Measurements from ENCODE around the gene FLG.

FLG gene

GRCh38 chr1:152367436-152367835 lies 42.4 kb upstream of the FLG start:
- Histone ChIP-seq H2AFZ (ENCODE audit: low read depth, low read length, severe bottlenecking) (no peak overlapping the region), H3K27ac (ENCODE audit: low read depth, low read length) (no peak overlapping the region), H4K20me1 (ENCODE audit: low read depth, low read length) (no peaks in the 10 kb centered on the region), H3F3A (ENCODE audit: insufficient read depth) (no peaks in the 10 kb centered on the region), H3K36me3 (ENCODE audit: low read length) (no peaks in the 10 kb centered on the region), H3K4me2 (ENCODE audit: low read depth, low read length, poor library complexity, severe bottlenecking) (no peak overlapping the region), H3K9me3 (ENCODE audit: insufficient read depth, low read length) (no peaks in the 10 kb centered on the region), H3K9ac (ENCODE audit: low read length) (no peak overlapping the region), H3K79me2 (ENCODE audit: insufficient read depth, low read length) (no peaks in the 10 kb centered on the region), H3K4me3 (ENCODE audit: insufficient read depth, low read length, poor library complexity, severe bottlenecking) (no peak overlapping the region), H3K9me2 (replicated peaks; ENCODE audit: insufficient read depth, low read length) (no peaks in the 10 kb centered on the region), H3K27me3 (ENCODE audit: low read length) (no peaks in the 10 kb centered on the region)
- TF ChIP-seq CTCF (IDR thresholded peaks at IDR 0.05; ENCODE audit: insufficient read depth, low read length, poor library complexity, severe bottlenecking), result no peak
- TF ChIP-seq EZH2phosphoT487 (conservative IDR thresholded peaks at IDR 0.05; ENCODE audit: low read length), result no peak

GRCh38 chr1:152359906-152360305 lies 34.9 kb upstream of the FLG start, which contains the start of gene FLG2:
TSS of gene FLG2 (minus strand) at chr1:152360006. CDS start at chr1:152358884, 1,122 bp downstream.
- no peaks in the 10 kb centered on the region for H3K79me2 ChIP-seq (ENCODE audit: insufficient read depth, low read length)
- H3K9me3 ChIP-seq (ENCODE audit: insufficient read depth, low read length), result no peaks in the 10 kb centered on the region
- H3K36me3 ChIP-seq (ENCODE audit: low read length), result no peaks in the 10 kb centered on the region
- no peak within 1 kb of the TSS for H3K4me3 ChIP-seq (ENCODE audit: insufficient read depth, low read length, poor library complexity, severe bottlenecking)
- no peaks in the 10 kb centered on the region for H3K27me3 ChIP-seq (ENCODE audit: low read length)
- H3K4me2 ChIP-seq (ENCODE audit: low read depth, low read length, poor library complexity, severe bottlenecking), result no peak within 1 kb of the TSS
- H4K20me1 ChIP-seq (ENCODE audit: low read depth, low read length), result no peaks in the 10 kb centered on the region
- H3K27ac ChIP-seq (ENCODE audit: low read depth, low read length), result no peak within 1 kb of the TSS
- no peak within 1 kb of the TSS for H2AFZ ChIP-seq (ENCODE audit: low read depth, low read length, severe bottlenecking)
- H3K9me2 ChIP-seq (replicated peaks; ENCODE audit: insufficient read depth, low read length), result no peaks in the 10 kb centered on the region
- no peak within 1 kb of the TSS for H3K9ac ChIP-seq (ENCODE audit: low read length)
- H3F3A ChIP-seq (ENCODE audit: insufficient read depth), result no peaks in the 10 kb centered on the region
- no peak for TF ChIP-seq CTCF (IDR thresholded peaks at IDR 0.05; ENCODE audit: insufficient read depth, low read length, poor library complexity, severe bottlenecking)
- TF ChIP-seq EZH2phosphoT487 (conservative IDR thresholded peaks at IDR 0.05; ENCODE audit: low read length), result no peak

GRCh38 chr1:152356736-152357135 lies 31.7 kb upstream of the FLG start:
- H3K9ac ChIP-seq (ENCODE audit: low read length), result no peak overlapping the region
- no peaks in the 10 kb centered on the region for H3K9me2 ChIP-seq (replicated peaks; ENCODE audit: insufficient read depth, low read length)
- no peak overlapping the region for H3K27ac ChIP-seq (ENCODE audit: low read depth, low read length)
- H3K4me3 ChIP-seq (ENCODE audit: insufficient read depth, low read length, poor library complexity, severe bottlenecking), result no peak overlapping the region
- H3K27me3 ChIP-seq (ENCODE audit: low read length), result no peaks in the 10 kb centered on the region
- H4K20me1 ChIP-seq (ENCODE audit: low read depth, low read length), result no peaks in the 10 kb centered on the region
- H3F3A ChIP-seq (ENCODE audit: insufficient read depth), result no peaks in the 10 kb centered on the region
- TF ChIP-seq CTCF (IDR thresholded peaks at IDR 0.05; ENCODE audit: insufficient read depth, low read length, poor library complexity, severe bottlenecking), result no peak
- H3K9me3 ChIP-seq (ENCODE audit: insufficient read depth, low read length), result no peaks in the 10 kb centered on the region
- H3K36me3 ChIP-seq (ENCODE audit: low read length), result no peaks in the 10 kb centered on the region
- no peak overlapping the region for H3K4me2 ChIP-seq (ENCODE audit: low read depth, low read length, poor library complexity, severe bottlenecking)
- no peak overlapping the region for H2AFZ ChIP-seq (ENCODE audit: low read depth, low read length, severe bottlenecking)
- H3K79me2 ChIP-seq (ENCODE audit: insufficient read depth, low read length), result no peaks in the 10 kb centered on the region
